ENCODE results near the gene SOD1. TPM values are rescaled to one million over a fixed set of nuclear protein-coding genes. Genes with fewer than 3 reads are reported as not detected.

The SOD1 gene
- total and polyA plus RNA-seq, 2 of the 8 experiments (the other 6 are each of a cell fraction or from before 2014, with no cell fraction given): 192 to 226 TPM

DNA sequence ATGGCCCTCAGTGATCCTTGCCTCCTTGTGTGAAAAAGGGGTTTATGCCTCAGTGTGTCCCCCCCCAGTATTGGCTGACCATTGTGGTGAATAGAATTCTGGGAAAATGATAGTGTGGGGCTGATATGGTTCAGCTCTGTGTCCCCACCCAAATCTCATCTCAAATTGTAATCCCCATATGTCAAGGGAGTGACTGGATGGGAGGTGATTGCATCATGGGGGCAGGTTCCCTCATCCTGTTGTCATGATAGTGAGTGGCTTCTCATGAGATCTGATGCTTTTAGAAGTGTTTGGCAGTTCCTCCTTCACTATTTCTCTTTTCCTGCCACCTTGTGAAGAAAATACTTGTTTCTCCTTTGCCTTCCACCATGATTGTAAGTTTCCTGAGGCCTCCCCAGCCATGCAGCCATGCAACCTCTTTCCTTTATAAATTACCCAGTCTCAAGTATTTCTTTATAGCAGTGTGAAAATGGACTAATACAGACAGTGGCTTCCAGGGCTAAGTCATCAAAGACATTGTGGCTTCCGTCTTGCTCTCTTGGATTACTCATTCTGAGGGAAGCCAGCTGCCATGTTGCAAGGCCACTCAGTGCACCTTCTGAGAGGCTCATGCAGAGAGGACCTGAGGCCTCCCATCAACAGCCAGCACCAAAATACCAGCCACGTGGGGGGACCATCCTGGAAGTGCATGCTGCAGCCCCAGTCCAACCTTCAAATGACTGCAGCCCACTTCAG lies 40.6 kb upstream of the SOD1 start:
- no peak overlapping the region for H3K18ac ChIP-seq (ENCODE audit: extremely low read depth, low read length)
- H4K20me1 ChIP-seq (replicated peaks in 1 of 2; ENCODE audit: control insufficient read depth in 1 of 2, insufficient read depth in 2 of 2, low read length in 2 of 2): no peaks in the 10 kb centered on the region
- no peak overlapping the region for H2AK5ac ChIP-seq (ENCODE audit: low read depth, low read length)
- WGBS, 2 experiments (ENCODE audit: extremely low coverage in 1 of 2, insufficient coverage in 1 of 2, insufficient read length in 1 of 2, insufficient replicate concordance in 2 of 2, low coverage in 1 of 2, low lambda C conversion rate in 2 of 2, missing lambda C conversion rate in 1 of 2): 73% methylated on average over 2 of the region's 2 CpGs; no CpG with 5 or more reads in 1 of the 2 experiments
- H3K9me3 ChIP-seq (ENCODE audit: insufficient read depth in 2 of 2, low read depth in 1 of 2, low read length in 1 of 2): no peaks in the 10 kb centered on the region; a peak in 1 of 4 replicates
- no peak overlapping the region for H4K91ac ChIP-seq (replicated peaks; ENCODE audit: insufficient read length, low read length)
- no peak for DNase-seq (ENCODE audit: low read depth in 1 of 2, low spot score in 2 of 2)
- H3K23me2 ChIP-seq (ENCODE audit: low read depth, low read length): no peaks in the 10 kb centered on the region
- H2BK120ac ChIP-seq (replicated peaks; ENCODE audit: low read depth, low read length): no peak overlapping the region
- H2BK5ac ChIP-seq (ENCODE audit: low read depth, low read length): no peak overlapping the region
- H2AFZ ChIP-seq (ENCODE audit: low read length): no peak overlapping the region
- no peaks in the 10 kb centered on the region for H3K79me2 ChIP-seq (ENCODE audit: control insufficient read depth in 1 of 2, insufficient read depth in 2 of 2, low read length in 2 of 2)
- H3K4me2 ChIP-seq (ENCODE audit: insufficient read depth in 1 of 2, low read depth in 2 of 2, low read length in 2 of 2): no peak overlapping the region
- H3K4me3 ChIP-seq (ENCODE audit: extremely low read depth in 1 of 4, insufficient read depth in 2 of 4, low read depth in 3 of 4, low read length in 4 of 4): no peak overlapping the region
- H3K56ac ChIP-seq (replicated peaks; ENCODE audit: insufficient read length, low read depth, low read length): no peak overlapping the region
- H3K79me1 ChIP-seq (ENCODE audit: low read depth, low read length): no peaks in the 10 kb centered on the region
- H3K36me3 ChIP-seq (ENCODE audit: control insufficient read depth in 2 of 4, insufficient read depth in 4 of 4, low read length in 3 of 4): no peaks in the 10 kb centered on the region
- no peak overlapping the region for H3K23ac ChIP-seq (ENCODE audit: insufficient read length)
- no peak overlapping the region for H4K8ac ChIP-seq (ENCODE audit: extremely low read depth, insufficient read depth, low read length)
- H3K4ac ChIP-seq (replicated peaks; ENCODE audit: insufficient read length, low read depth, low read length): no peak overlapping the region
- FAIRE-seq: no peak
- H3K9ac ChIP-seq (replicated peaks in 1 of 4; ENCODE audit: extremely low read depth in 1 of 4, low read depth in 3 of 4, low read length in 3 of 4): no peak overlapping the region
- H2BK15ac ChIP-seq (ENCODE audit: low read length): no peak overlapping the region
- no peak overlapping the region for H3K14ac ChIP-seq (ENCODE audit: insufficient read length)
- POLR2A ChIA-PET (ENCODE audit: partially characterized antibody): interaction anchor here (0.6 to 1.4 kb wide), 2 partner anchors 8 to 48 kb away, joined by 3 to 4 read pairs; no protein-coding TSS in a partner anchor
- H4K5ac ChIP-seq (ENCODE audit: insufficient read length, low read depth, low read length): no peak overlapping the region
- no peak overlapping the region for H2BK20ac ChIP-seq (ENCODE audit: low read length)
- no peaks in the 10 kb centered on the region for H3K27me3 ChIP-seq (replicated peaks in 1 of 4; ENCODE audit: control insufficient read depth in 3 of 4, extremely low read depth in 1 of 4, insufficient read depth in 3 of 4, low read length in 3 of 4)
- TF ChIP-seq SP4 (IDR thresholded peaks at IDR 0.05; ENCODE audit: low read length) (no peak), RXRA (IDR thresholded peaks at IDR 0.05; ENCODE audit: insufficient read depth, low read depth, low read length) (no peak), SP2 (IDR thresholded peaks at IDR 0.05; ENCODE audit: low read length) (no peak), POLR2A (IDR thresholded peaks at IDR 0.05; ENCODE audit: control extremely low read depth in 1 of 2, low read depth in 2 of 2, low read length in 2 of 2) (no peak), PHF8 (conservative IDR thresholded peaks at IDR 0.05; ENCODE audit: low read depth, low read length) (no peak), TBP (IDR thresholded peaks at IDR 0.05; ENCODE audit: low read depth, low read length) (no peak), EP300 (IDR thresholded peaks at IDR 0.05; ENCODE audit: borderline replicate concordance in 1 of 2, low read depth in 2 of 2, low read length in 2 of 2) (no peak), EGR1 (IDR thresholded peaks at IDR 0.05; ENCODE audit: borderline replicate concordance, low read depth, low read length) (no peak), SIRT6 (IDR thresholded peaks at IDR 0.05; ENCODE audit: low read length) (no peak), GTF2F1 (IDR thresholded peaks at IDR 0.05; ENCODE audit: borderline replicate concordance, low read depth, low read length) (no peak), BCL11A (IDR thresholded peaks at IDR 0.05; ENCODE audit: low read depth in 2 of 2, low read length in 2 of 2) (no peak), KDM5A (IDR thresholded peaks at IDR 0.05; ENCODE audit: low read length) (no peak)
- TF ChIP-seq, protein P1, sequence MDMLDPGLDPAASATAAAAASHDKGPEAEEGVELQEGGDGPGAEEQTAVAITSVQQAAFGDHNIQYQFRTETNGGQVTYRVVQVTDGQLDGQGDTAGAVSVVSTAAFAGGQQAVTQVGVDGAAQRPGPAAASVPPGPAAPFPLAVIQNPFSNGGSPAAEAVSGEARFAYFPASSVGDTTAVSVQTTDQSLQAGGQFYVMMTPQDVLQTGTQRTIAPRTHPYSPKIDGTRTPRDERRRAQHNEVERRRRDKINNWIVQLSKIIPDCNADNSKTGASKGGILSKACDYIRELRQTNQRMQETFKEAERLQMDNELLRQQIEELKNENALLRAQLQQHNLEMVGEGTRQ (IDR thresholded peaks at IDR 0.05; ENCODE audit: low read length): no peak
- no peak overlapping the region for H2BK12ac ChIP-seq (ENCODE audit: low read depth, low read length)
- no peaks in the 10 kb centered on the region for H3K4me1 ChIP-seq (replicated peaks in 1 of 4; ENCODE audit: control insufficient read depth in 3 of 4, insufficient read depth in 4 of 4, low read length in 3 of 4)
- CTCF ChIA-PET (ENCODE audit: partially characterized antibody): no interaction called here
- H3K27ac ChIP-seq (ENCODE audit: low read depth, low read length): no peak overlapping the region
